SK-N-MC (cell line): ENCODE measurements around the gene PLEKHA3.

Source experiments
- EZH2 ChIP-seq: fragments of 200-600 bp; sonication (generic); IDR thresholded peaks from one replicate; pipeline ENCODE4 v1.6.1; 2017; ENCODE audit warnings: antibody characterized with exemption
- POLR2AphosphoS5 ChIP-seq: IDR thresholded peaks from 2 replicates; pipeline ENCODE4 v1.6.1; 2012; ENCODE audit warnings: mild to moderate bottlenecking, low read depth, low read length, borderline replicate concordance

- TF ChIP-seq EZH2, result no peak
- TF ChIP-seq POLR2AphosphoS5, result no peak
These were observed 22.5 kb downstream of the PLEKHA3 start for GRCh38 chr2:178502751-178503150.
